GM18499 (cell line): ENCODE data around the gene C13orf46.

Experiments
- ATAC-seq: cut with Tn5 transposase; IDR thresholded peaks from one replicate; pipeline ENCODE4 v1.9.1; 2021; ENCODE audit warnings: moderate number of reproducible peaks; ENCODE audit not compliant: insufficient read depth, unreplicated experiment

C13orf46 gene

GRCh38 chr13:114010401-114011101, 36.7 kb upstream of the C13orf46 start:
- no peak for ATAC-seq

- ATAC-seq = no peak
Measured at GRCh38 chr13:114009590-114010400, 35.9 kb upstream of the C13orf46 start.

- no peak for ATAC-seq
Measured at GRCh38 chr13:114008964-114009589, 35.2 kb upstream of the C13orf46 start.

GRCh38 chr13:114007566-114007965, 33.7 kb upstream of the C13orf46 start:
- ATAC-seq = no peak

GRCh38 chr13:114005206-114005724, 31.4 kb upstream of the C13orf46 start:
- ATAC-seq = no peak

- ATAC-seq = no peak
Measured at GRCh38 chr13:114004420-114005205, 30.7 kb upstream of the C13orf46 start.

GRCh38 chr13:114002771-114003321, 29.0 kb upstream of the C13orf46 start:
- ATAC-seq = no peak

- no peak for ATAC-seq
Measured at GRCh38 chr13:114002009-114002544, 28.2 kb upstream of the C13orf46 start.

- no peak for ATAC-seq
Measured at GRCh38 chr13:114001331-114002008, 27.6 kb upstream of the C13orf46 start.

- ATAC-seq = no peak
Measured at GRCh38 chr13:114000151-114001040, 26.5 kb upstream of the C13orf46 start.

- no peak for ATAC-seq
Measured at GRCh38 chr13:113999618-113999910, 25.7 kb upstream of the C13orf46 start.

- ATAC-seq = no peak
Measured at GRCh38 chr13:113998781-113999617, 25.1 kb upstream of the C13orf46 start.

GRCh38 chr13:113997845-113998751, 24.2 kb upstream of the C13orf46 start:
- no peak for ATAC-seq

GRCh38 chr13:113996912-113997745, 23.3 kb upstream of the C13orf46 start:
- ATAC-seq = no peak

GRCh38 chr13:113996081-113996911, 22.4 kb upstream of the C13orf46 start:
- no peak for ATAC-seq
